HG03571 (cell line): Measurements from ENCODE around the gene COPE.

Experiments
- ATAC-seq: cut with Tn5 transposase; IDR thresholded peaks from one replicate; pipeline ENCODE4 v1.9.1; 2021; ENCODE audit not compliant: unreplicated experiment

The COPE gene

DNA sequence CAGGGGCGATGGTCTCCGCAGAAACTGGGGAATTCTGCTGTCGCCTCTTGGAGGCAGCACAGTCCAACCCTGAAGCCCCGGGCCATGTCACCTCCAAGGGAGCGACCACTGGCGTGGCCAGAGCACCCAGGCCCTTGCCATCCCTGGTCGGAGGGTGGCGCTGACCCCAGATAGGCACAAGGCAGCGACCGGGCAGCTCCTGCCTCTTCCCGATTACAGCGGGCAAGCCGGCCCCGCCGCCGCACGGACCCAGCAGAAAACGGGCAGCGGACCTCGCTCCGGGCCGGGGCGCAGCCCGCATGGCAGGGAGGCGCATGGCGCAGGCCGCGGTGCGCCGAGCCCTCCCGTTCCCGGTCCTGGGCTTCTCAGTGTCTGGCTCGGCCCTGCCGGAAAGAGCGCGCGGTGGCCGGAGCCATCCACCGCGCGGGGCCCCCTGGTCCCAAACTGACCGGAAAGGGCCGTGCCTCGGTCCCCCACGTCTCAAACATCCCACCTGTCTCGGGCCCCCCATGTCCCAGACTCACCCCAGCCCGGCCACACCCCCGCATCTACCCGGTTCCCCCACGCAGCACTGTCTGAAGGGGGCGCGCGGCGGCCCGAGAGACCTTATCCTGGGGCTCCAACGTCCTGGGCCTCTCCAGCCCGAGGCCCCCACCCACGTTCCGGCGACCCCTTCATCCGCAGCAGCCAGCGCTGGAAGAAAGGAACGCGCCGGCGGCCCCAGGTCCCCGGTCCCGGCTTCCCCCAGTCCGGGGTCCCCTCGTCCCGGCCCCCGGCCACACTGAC is 24.0 kb downstream of the COPE start:
- ATAC-seq, result no peak

DNA sequence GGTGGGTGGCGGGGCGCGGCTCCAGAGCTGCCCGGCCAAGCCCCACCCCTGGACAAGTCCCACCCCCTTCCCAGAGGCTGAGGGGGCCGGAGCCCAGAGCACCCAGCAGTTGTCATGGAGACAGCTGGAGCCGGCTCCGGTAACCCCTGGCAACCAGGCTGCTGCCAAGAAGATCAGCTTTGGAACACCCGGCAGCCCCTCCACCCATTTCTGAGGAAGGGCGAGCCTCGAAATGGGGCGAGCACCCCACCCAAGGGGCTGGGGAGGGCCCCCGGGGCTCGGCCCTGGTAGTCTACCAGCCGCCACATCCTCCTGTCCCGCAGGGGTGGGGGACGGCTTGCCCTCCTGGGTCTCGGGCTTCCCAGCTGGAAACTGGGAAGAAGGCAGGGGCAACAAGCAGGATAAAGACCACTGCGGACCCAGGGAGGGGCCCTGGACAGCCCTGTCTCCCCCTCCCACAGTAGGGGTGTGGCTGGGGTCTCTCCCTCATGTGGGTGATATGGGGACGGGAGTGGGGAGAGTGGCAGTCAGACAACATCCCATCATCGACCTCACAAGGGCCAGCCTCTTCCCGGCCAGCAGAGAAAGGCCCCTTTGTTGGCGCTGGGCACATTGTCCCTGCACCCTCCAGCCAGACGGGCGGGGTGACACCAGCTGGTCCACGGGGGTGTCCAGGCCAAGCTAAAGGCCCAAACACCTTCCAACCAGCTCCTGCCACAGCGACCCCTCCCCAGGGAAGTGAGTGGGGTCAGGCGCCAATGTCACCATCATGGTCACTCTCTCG is 24.7 kb downstream of the COPE start:
- ATAC-seq, result no peak

DNA sequence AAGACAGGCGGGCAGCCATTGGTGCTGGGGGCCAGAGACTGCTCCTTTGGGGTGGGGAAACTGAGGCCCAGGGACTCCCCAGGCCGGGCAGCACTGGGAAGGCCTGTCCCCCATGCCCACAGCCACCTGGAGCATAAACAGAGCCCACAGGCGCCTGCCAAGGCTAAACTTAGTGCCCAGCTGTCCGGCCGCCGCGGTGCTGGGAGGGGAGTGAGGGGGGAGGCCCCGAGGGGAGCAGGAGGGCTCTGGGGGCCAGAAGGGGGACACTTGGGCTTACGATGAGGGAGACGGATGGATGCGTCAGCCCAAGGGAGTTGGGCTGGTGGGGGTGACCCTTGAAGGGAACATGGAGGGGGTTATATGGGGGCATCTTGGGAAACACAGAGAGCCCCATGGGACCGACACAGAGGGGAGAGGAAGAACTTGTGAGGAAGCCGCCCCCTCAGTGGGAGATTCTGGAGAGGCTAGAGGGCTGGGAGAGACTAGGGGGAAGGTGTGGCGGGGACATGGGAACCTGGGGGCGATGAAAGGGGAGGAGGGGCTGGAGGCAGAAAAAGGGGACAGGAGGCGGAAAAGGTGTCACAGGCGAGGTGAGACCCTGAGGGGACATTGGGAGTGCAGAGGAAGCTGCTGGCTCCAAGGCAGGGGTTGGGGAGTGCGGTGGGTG is 25.5 kb downstream of the COPE start:
- ATAC-seq, result no peak

DNA sequence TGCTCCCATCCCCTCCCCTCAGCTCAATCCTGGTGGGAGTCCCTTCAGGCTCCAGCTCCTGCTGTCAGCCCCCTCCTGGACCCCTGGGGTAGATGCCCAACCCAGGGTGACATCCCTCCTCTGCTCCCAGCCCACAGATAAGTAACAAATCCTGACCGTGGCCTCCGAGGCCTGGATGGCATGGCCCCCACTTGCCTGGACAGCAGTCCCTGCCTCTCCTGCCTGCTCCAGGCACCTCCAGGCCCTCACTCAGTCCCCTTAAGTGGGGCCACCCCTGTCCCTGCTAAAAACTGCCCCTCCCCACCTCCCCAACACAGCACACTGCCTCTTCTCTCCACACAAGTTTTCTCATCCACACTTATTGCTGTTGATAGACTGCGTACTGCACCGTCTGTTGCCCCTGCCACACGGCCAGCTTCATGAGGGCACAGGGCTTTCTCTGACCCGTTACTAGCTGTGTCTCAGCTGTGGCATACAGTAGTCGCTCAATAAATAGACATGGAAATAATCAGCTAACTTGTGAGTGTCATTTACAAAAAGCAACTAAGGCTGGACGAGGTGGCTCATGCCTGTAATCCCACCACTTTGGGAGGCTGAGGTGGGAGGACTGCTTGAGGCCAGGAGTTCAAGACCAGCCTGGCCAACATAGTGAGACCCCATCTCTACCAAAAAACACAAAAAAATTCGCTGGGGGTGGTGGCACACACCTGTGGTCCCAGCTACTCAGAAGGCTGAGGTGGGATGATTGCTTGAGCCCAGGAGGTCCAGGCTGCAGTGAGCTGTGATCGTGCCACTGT is 29.0 kb downstream of the COPE start:
- ATAC-seq, result no peak

DNA sequence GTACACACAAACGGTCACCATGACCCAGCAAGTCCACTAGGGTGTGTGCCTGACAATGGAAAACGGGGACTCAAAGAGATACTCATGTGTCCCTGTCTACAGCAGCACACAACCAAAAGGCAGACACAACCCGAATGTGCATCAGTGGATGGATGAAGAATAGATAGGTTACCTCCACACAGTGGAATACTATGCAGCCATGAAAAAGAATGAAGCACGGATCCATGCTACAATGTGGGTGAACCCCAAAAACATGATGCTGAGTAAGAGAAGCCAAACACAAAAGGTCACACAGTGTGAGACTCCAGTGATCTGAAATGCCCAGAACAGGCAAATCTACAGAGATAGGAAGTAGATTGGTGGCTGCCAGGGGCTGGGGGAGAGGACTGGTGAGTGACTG is 32.2 kb downstream of the COPE start:
- ATAC-seq, result no peak

- ATAC-seq, result no peak
Observed at GRCh38 chr19:18883526-18884304, 35.5 kb downstream of the COPE start.

GRCh38 chr19:18881491-18881890 is 37.7 kb downstream of the COPE start:
- no peak for ATAC-seq

DNA sequence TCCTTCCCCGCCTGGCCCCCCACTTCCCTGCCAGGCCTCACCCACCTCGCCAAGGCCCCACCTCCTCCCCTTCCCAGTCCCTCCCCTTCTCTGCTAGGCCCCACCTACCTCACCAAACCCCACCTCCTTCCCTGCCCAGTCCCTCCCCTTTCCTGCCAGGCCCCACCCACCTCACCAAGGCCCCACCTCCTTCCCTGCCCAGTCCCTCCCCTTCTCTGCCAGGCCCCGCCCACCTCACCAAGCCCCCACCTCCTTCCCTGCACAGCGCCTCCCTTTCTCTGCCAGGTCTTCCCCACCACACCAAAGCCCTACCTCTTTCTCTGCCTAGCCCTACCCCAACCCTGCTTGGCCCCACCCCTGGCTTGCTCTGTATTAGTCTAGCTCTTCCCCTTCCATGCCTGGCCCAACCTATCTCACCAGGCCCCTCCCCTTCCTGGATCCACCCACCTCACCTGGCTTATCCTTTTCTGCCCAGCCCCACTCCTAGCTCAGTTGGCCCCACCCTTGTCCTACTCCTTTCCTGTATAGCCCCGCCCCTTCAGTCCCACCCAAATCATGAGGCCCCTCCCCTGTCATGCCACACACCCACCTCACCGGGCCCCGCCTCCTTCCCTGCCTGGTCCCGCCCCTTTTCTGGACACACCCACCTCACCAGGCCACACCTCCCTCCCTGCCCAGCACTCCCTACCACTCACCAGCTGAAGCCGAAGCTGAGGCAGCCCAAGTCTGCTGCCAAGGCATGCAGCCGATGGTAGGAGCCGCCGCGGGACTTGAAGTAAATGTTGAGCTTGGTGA is 39.4 kb downstream of the COPE start:
- no peak for ATAC-seq

DNA sequence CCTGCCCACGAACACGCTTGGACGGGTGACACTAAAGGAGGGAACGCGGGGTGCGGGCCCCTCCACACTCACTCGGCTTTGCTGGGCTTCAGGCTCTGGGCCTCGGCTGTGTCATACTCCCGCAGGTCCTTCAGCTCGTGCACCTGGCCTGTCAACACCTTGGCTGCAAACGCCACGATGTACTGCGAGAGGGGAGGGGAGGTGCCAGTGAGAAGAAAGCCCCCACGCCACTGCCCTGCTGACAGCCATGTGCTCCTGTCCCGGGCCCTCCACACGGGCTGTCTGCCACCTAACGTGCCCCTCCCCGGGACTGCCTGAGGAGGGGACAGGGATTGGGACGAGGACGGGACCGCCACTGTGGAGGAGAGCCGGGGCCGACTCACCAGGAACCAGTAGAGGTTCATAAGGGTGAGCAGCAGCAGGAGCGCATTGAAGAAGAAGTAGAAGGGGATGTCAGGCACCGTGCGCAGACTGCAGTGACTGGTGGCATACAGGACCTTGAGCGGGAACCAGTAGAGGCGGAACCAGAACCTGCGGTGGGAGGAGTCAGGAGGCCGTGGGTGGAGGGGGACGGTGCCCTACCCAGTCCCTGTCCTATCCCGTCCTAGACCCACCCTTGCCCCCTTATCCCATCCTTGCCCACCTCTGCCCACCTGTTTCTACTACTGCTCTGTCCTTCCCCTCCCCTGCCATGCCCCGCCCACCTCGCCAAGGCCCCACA is 40.2 kb downstream of the COPE start:
- no peak for ATAC-seq

- no peak for ATAC-seq
Observed at GRCh38 chr19:18878058-18878797, 41.0 kb downstream of the COPE start.

- ATAC-seq, result no peak
Observed at GRCh38 chr19:18876865-18877264, 42.3 kb downstream of the COPE start.

- no peak for ATAC-seq
Observed at GRCh38 chr19:18875726-18876125, 43.5 kb downstream of the COPE start.

DNA sequence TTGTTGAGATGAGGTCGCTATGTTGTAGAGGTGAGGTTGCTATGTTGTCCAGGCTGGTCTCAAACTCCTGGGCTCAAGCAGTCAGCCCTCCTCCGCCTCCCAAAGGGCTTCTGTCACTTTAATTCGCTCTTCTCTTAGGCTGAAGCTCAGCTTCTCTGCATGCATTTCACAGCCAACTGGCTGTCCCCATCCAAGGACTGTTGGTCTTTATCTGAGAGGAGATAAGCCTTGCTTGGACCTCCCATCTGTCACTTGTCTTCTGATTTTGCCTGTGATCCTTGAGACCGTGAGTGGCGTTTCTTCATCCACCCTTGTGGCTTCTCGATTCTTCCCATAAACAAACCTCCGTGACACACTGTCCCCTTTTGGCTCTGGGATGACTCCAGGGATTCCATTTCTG is 47.6 kb downstream of the COPE start:
- no peak for ATAC-seq

GRCh38 chr19:18870531-18871172 is 48.5 kb downstream of the COPE start:
- no peak for ATAC-seq

DNA sequence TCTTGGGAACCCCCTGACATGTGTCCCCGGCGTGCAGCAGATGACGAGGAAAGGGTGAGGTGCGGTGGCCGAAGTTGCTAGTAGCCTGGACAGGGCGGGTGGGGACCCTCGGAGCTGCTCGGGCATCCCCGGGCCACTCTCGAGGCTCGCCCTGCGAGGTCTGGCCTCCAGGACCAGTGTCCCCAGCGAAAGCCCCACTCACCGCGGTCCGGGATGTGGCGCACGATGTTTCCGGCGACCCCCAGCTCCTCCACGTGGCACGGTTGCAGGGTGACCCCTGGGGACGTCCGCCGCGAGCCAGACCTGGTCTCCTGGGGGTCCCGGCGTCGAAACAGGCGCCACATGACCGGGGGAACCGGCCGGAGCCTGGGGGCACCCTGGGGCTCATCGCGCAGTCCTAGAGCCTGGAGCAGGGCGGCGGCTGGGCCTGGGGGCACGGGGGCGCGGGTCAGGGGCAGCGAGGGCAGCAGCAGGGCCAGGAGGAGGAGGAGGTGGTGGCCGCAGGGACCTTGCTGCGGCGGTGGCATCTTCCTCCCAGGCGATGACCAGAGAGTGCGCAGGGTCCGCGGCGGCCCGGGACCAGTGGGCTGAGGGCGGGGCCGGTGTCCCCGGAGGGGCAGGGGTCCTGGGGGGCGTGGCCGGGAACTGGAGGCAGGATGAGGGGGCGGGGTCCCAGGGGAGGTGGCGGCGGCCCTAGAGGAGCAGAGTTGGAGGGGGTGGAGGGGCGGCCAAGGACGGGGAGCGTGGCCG is 49.2 kb downstream of the COPE start:
- no peak for ATAC-seq

GRCh38 chr19:18869023-18869618 is 50.1 kb downstream of the COPE start:
- ATAC-seq, result no peak
